Vagina (tissue), 2 donors: Measurements from ENCODE around the gene UTS2B. TPM values are rescaled to one million over a fixed set of nuclear protein-coding genes. Genes with fewer than 3 reads are reported as not detected.

Experiments
- DNase-seq, 2 donors: peaks; one replicate each; pipeline ENCODE4 v3.0.0-alpha.2; 2017; ENCODE audit errors: extremely low spot score in 2 of 2
- H3K27ac ChIP-seq: fragments of 200-600 bp; sonication (generic); one replicate; pipeline ENCODE4 v1.5.1; 2019
- H3K27me3 ChIP-seq: fragments of 200-600 bp; sonication (generic); one replicate; pipeline ENCODE4 v1.5.1; 2019
- H3K36me3 ChIP-seq, 2 donors: fragments of 200-600 bp; sonication (generic); one replicate each; pipeline ENCODE4 v1.5.1; 2017 to 2019
- H3K4me1 ChIP-seq: fragments of 200-600 bp; sonication (generic); one replicate; pipeline ENCODE4 v1.5.1; 2019
- H3K4me3 ChIP-seq, 2 donors: fragments of 200-600 bp; sonication (generic); 1 replicate in 1 of 2; 2 replicates in 1 of 2; pipeline ENCODE4 v1.5.1; 2016 to 2019
- H3K9me3 ChIP-seq: fragments of 200-600 bp; sonication (generic); one replicate; pipeline ENCODE4 v1.5.1; 2019
- CTCF ChIP-seq, 3 experiments: fragments of 450-650 bp in 2 of 3; fragments of 200-600 bp in 1 of 3; sonication (generic) in 1 of 3; IDR thresholded peaks; one replicate each; pipeline ENCODE4 v1.5.1; 2017 to 2019; ENCODE audit warnings: antibody characterized with exemption in 3 of 3, mild to moderate bottlenecking in 2 of 3, moderate library complexity in 2 of 3
- POLR2A ChIP-seq, 2 donors: fragments of 450-650 bp; IDR thresholded peaks; one replicate each; pipeline ENCODE4 v1.6.1; 2017; ENCODE audit warnings: antibody characterized with exemption in 2 of 2, mild to moderate bottlenecking in 2 of 2, moderate library complexity in 2 of 2
- POLR2AphosphoS5 ChIP-seq, 2 donors: sonication (generic); formaldehyde crosslinking; IDR thresholded peaks; one replicate each; pipeline ENCODE4 v1.9.0; 2017; ENCODE audit warnings: antibody characterized with exemption in 2 of 2, mild to moderate bottlenecking in 2 of 2, low read depth in 1 of 2; ENCODE audit not compliant: insufficient read depth in 1 of 2
- intact Hi-C: fragments of 100-400 bp; cut with DNase I; formaldehyde crosslinking; loops from one replicate; pipeline ENCODE4 v1.15.1; 2023
- total RNA-seq: library from RNA; depleted of rRNA; stranded (reverse); fragments of >200 nt; gene quantifications from one replicate; pipeline ENCODE4 v1.2.3, GENCODE V29; 2016

Gene UTS2B
- total RNA-seq, 1 donor from 2014 or later = 1.7 TPM

GRCh38 chr3:191263850-191264249, 66.5 kb downstream of the UTS2B start:
- no peak for TF ChIP-seq CTCF (IDR thresholded peaks at IDR 0.05)
- no peak for TF ChIP-seq POLR2A (IDR thresholded peaks at IDR 0.05)
- TF ChIP-seq POLR2AphosphoS5 (IDR thresholded peaks at IDR 0.05; ENCODE audit: insufficient read depth in 1 of 2, low read depth in 1 of 2) = no peak
- Histone ChIP-seq H3K27ac (no peak overlapping the region), H3K27me3 (no peaks in the 10 kb centered on the region), H3K4me3 (no peak overlapping the region), H3K4me1 (no peaks in the 10 kb centered on the region), H3K36me3 (no peaks in the 10 kb centered on the region), H3K9me3 (no peaks in the 10 kb centered on the region)
- intact Hi-C loops = no loop called here
- no peak for DNase-seq

DNA sequence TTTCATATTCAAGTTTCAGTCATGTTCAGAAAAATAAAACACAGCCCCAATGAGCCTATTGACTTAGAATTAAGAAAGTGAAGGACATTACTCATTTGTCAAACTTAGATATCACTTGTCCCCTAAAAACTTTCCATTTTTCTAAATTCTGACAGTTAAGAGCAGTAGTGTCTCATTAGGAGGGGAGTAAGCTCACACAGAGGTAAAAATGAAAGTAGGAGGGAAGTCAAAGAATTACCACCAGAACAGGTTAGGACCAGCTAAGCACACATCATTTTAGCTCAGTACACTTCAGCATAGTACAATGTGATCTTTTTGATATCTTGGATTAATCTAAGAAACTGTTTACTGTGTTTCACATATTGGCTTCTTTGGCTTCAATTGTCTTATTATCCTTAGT, 67.0 kb downstream of the UTS2B start:
- DNase-seq = no peak
- Histone ChIP-seq H3K4me3 (no peak overlapping the region), H3K36me3 (no peaks in the 10 kb centered on the region), H3K9me3 (no peaks in the 10 kb centered on the region), H3K27me3 (no peaks in the 10 kb centered on the region), H3K4me1 (no peaks in the 10 kb centered on the region), H3K27ac (no peak overlapping the region)
- intact Hi-C loops = no loop called here
- TF ChIP-seq CTCF (IDR thresholded peaks at IDR 0.05) = no peak

DNA sequence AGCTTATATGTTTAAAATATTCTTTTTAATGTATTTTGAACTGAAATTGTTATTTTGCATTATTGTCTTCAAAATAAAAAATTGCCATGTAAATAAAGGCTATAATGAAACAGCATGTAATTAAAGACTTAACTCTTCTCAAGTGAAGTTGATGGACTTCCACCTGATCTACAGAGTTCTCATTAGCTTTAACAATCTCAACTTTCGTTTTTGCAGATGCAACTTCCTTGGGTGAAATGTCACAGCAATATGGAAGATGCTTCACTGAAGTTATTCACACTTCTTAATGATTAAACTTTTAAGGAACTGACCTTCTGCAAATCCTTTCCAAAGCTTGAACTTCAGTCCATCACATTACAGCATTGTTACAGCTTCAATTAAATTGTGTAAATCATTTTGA, 67.7 kb downstream of the UTS2B start:
- no peak for DNase-seq
- TF ChIP-seq POLR2A (IDR thresholded peaks at IDR 0.05) (no peak), CTCF (IDR thresholded peaks at IDR 0.05) (no peak), POLR2AphosphoS5 (IDR thresholded peaks at IDR 0.05; ENCODE audit: insufficient read depth in 1 of 2, low read depth in 1 of 2) (no peak)
- Histone ChIP-seq H3K4me3 (no peak overlapping the region), H3K9me3 (no peaks in the 10 kb centered on the region), H3K27me3 (no peaks in the 10 kb centered on the region), H3K4me1 (no peaks in the 10 kb centered on the region), H3K27ac (no peak overlapping the region), H3K36me3 (no peaks in the 10 kb centered on the region)
- intact Hi-C loops = no loop called here

DNA sequence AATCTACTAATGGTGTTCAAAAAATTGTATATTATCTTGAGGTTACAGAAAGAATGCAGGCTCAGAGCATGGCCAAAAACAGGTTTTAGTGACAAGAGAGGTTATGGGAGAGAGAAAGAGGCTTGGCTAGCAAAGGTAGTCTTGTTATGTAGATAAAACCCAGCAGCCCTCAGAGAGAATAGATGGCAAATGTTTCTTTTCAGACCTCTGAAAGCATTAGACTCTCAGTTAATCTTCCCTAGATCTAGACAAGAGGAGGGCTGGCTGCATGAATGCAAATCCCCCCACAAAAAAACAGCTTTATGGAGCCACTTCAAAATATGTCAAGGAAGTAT, 69.1 kb downstream of the UTS2B start:
- H3K36me3 ChIP-seq = no peaks in the 10 kb centered on the region
- intact Hi-C loops = no loop called here
- H3K27ac ChIP-seq = no peak overlapping the region
- H3K4me1 ChIP-seq = no peaks in the 10 kb centered on the region
- TF ChIP-seq POLR2A (IDR thresholded peaks at IDR 0.05) (no peak), CTCF (IDR thresholded peaks at IDR 0.05) (no peak), POLR2AphosphoS5 (IDR thresholded peaks at IDR 0.05; ENCODE audit: insufficient read depth in 1 of 2, low read depth in 1 of 2) (no peak)
- DNase-seq = no peak
- no peaks in the 10 kb centered on the region for H3K9me3 ChIP-seq
- H3K4me3 ChIP-seq = no peak overlapping the region
- no peaks in the 10 kb centered on the region for H3K27me3 ChIP-seq

DNA sequence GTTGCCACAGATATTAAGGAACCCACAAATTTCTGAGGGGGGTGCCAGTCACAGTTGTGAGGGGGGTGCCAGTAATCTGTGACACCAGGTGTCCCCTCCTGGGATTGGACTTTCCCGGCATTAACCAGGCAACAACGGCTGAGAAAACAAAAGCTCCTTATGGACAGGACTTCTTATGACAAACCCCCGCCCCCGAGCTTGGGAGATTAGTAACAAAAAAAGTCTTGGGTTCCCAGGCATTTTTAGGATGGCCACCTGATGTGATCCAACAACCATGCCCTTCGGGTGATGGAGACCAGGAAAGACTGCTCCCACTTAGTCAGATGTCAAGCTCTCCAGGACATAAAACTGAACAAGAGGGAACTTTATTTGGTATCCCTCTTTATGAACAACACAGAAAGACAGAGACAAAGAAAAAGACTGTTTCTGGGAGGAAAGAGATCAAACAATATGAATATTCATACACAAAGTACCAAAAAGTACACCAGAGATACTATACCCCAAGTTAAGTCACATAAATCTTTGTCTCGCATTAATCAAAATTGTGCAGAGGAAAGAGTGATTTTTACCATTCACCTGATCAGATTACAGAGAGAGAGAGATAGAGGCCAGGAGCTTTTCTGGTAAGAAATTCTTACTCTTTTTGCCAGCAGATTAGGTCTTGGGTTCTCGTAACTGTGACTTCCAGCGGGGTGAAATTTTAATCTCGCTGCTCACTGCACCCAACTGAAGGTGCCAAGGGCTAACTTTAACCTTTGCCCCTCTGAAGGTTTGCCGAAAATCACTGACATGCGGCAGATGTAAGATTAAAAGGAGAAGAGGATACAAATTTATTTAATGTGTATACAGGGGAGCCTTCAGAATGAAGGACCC, 69.7 kb downstream of the UTS2B start:
- no peak overlapping the region for H3K4me3 ChIP-seq
- H3K27ac ChIP-seq = no peak overlapping the region
- intact Hi-C loops = no loop called here
- no peak for DNase-seq
- no peak for TF ChIP-seq POLR2A (IDR thresholded peaks at IDR 0.05)
- no peak for TF ChIP-seq POLR2AphosphoS5 (IDR thresholded peaks at IDR 0.05; ENCODE audit: insufficient read depth in 1 of 2, low read depth in 1 of 2)
- no peak for TF ChIP-seq CTCF (IDR thresholded peaks at IDR 0.05)
- no peaks in the 10 kb centered on the region for H3K36me3 ChIP-seq
- H3K27me3 ChIP-seq = no peaks in the 10 kb centered on the region
- H3K9me3 ChIP-seq = no peaks in the 10 kb centered on the region
- no peaks in the 10 kb centered on the region for H3K4me1 ChIP-seq
